ENCODE results near the gene FRRS1. TPM values are rescaled to one million over a fixed set of nuclear protein-coding genes. Genes with fewer than 3 reads are reported as not detected.

Gene FRRS1
- total and polyA plus RNA-seq, 7 donors = 0.34 to 4.1 (median 3.1) TPM

- TF ChIP-seq, protein P1, sequence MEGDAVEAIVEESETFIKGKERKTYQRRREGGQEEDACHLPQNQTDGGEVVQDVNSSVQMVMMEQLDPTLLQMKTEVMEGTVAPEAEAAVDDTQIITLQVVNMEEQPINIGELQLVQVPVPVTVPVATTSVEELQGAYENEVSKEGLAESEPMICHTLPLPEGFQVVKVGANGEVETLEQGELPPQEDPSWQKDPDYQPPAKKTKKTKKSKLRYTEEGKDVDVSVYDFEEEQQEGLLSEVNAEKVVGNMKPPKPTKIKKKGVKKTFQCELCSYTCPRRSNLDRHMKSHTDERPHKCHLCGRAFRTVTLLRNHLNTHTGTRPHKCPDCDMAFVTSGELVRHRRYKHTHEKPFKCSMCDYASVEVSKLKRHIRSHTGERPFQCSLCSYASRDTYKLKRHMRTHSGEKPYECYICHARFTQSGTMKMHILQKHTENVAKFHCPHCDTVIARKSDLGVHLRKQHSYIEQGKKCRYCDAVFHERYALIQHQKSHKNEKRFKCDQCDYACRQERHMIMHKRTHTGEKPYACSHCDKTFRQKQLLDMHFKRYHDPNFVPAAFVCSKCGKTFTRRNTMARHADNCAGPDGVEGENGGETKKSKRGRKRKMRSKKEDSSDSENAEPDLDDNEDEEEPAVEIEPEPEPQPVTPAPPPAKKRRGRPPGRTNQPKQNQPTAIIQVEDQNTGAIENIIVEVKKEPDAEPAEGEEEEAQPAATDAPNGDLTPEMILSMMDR (IDR thresholded peaks at IDR 0.05) = peak; percentile 96
- WGBS, 3 donors = 13 to 19% (median 15%) methylated on average over 4 of the region's 4 CpGs
- Histone ChIP-seq H3K27me3 (ENCODE audit: insufficient read depth in 3 of 3, low read length in 2 of 3) (no peaks in the 10 kb centered on the region), H3K9me3 (no peaks in the 10 kb centered on the region), H3K36me3 (ENCODE audit: insufficient read depth in 1 of 2, low read depth in 1 of 2) (peaks cover 0 to 10% of the 10 kb centered on the region in 2 donors), H3K4me3 (no peak overlapping the region), H3K4me1 (no peaks in the 10 kb centered on the region), H3K27ac (no peak overlapping the region)
- peak; percentile 52 to 70 for DNase-seq
- ATAC-seq = peak; percentile 72 to 93 (median 90)
- intact Hi-C loops (cut with DNase I) = loop anchor here (2.0 to 10.0 kb wide), 3 partner anchors 225 to 963 kb away; no protein-coding TSS in a partner anchor
These were observed 58.8 kb downstream of the FRRS1 start for GRCh38 chr1:99707535-99708142.

DNA sequence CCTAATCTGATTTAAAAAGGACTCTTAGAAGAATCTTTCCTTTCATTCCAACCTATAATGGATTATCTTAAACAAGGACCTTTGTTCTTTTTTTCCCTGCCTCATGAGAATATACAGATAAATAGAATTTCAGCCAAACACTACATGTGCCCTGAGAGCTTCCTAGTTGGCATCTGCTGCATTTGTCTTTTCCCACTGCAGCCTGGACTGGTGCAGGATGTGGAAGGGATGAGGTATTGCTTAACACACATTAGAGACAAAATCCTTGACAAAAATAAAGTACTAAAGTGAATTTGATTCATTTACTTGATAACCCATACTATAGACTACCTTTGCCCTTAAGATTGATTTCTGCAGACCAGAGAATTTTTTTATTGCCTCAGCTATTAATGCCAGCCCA is 61.0 kb downstream of the FRRS1 start:
- H3K27ac ChIP-seq = no peak overlapping the region
- DNase-seq = no peak
- ATAC-seq = no peak
- no peaks in the 10 kb centered on the region for H3K9me3 ChIP-seq
- H3K36me3 ChIP-seq (ENCODE audit: insufficient read depth in 1 of 2, low read depth in 1 of 2) = peaks cover 0 to 4% of the 10 kb centered on the region in 2 donors
- intact Hi-C loops (cut with DNase I) = loop anchor here (5.0 to 10.0 kb wide), 2 partner anchors 223 to 961 kb away; no protein-coding TSS in a partner anchor
- H3K4me1 ChIP-seq = no peaks in the 10 kb centered on the region
- H3K4me3 ChIP-seq = no peak overlapping the region
- no peaks in the 10 kb centered on the region for H3K27me3 ChIP-seq (ENCODE audit: insufficient read depth in 3 of 3, low read length in 2 of 3)
- TF ChIP-seq, protein P1 (IDR thresholded peaks at IDR 0.05) = no peak

DNA sequence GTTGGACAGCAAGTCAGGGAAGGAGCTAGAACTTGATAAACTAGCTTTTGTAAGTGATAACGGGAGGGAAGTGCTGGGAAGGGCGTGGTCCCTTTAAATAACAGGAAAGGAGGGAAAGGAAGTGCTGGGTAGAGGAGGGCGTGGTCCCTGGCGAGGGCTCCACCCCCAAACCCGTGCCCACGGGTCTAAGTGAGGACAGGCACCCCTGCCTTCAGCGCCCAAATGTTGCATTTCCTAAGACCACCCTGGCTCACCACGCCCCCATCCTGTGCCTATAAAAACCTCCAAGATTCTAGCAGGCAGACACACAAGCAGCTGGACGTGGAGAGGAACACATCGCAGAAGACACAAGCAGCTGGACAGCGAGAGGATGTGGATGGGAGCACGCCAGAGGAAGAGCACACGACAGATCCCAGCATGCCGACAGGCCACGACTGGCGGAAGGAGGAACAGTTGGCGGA is 62.0 kb downstream of the FRRS1 start:
- DNase-seq = no peak
- H3K4me3 ChIP-seq = no peak overlapping the region
- no peak for ATAC-seq
- H3K9me3 ChIP-seq = no peaks in the 10 kb centered on the region
- WGBS, 3 donors = 59 to 76% (median 61%) methylated on average over 13 to 17 of the region's 17 CpGs
- intact Hi-C loops (cut with DNase I) = loop anchor here (5.0 to 10.0 kb wide), 2 partner anchors 172 to 960 kb away; no protein-coding TSS in a partner anchor
- H3K27me3 ChIP-seq (ENCODE audit: insufficient read depth in 3 of 3, low read length in 2 of 3) = no peaks in the 10 kb centered on the region
- H3K36me3 ChIP-seq (ENCODE audit: insufficient read depth in 1 of 2, low read depth in 1 of 2) = no peaks in the 10 kb centered on the region
- no peak overlapping the region for H3K27ac ChIP-seq
- TF ChIP-seq, protein P1 (IDR thresholded peaks at IDR 0.05) = no peak
- H3K4me1 ChIP-seq = no peaks in the 10 kb centered on the region

DNA sequence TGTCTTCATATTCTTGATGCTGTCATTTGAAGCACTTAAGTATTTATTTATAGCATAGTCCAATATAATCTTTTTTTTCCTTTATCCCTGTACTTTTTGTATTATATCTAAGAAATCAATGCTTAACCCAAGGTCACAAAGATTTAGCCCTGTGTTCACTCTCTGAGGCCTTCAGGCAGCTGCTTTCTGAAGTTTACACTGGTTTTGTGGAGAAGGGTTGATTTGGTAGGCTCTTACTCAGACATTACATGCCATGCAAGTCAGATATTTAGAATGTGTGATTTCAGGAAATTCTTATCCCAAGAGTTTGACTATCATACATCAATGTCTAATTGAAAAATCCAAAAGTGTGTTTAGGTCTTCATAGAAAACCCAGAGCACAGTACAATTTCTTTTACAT is 64.2 kb downstream of the FRRS1 start:
- intact Hi-C loops (cut with DNase I) = loop anchor here (5.0 to 10.0 kb wide), 2 partner anchors 170 to 957 kb away; no protein-coding TSS in a partner anchor
- no peak for DNase-seq
- no peaks in the 10 kb centered on the region for H3K4me1 ChIP-seq
- no peaks in the 10 kb centered on the region for H3K36me3 ChIP-seq (ENCODE audit: insufficient read depth in 1 of 2, low read depth in 1 of 2)
- TF ChIP-seq, protein P1 (IDR thresholded peaks at IDR 0.05) = no peak
- no peaks in the 10 kb centered on the region for H3K9me3 ChIP-seq
- no peak for ATAC-seq
- no peak overlapping the region for H3K27ac ChIP-seq
- H3K27me3 ChIP-seq (ENCODE audit: insufficient read depth in 3 of 3, low read length in 2 of 3) = no peaks in the 10 kb centered on the region
- no peak overlapping the region for H3K4me3 ChIP-seq
